OCI-LY3 (cell line): Measurements from ENCODE around the gene BCAR3.
"Not testable (repeated sequence)": the region's sequence is repeated elsewhere in the genome, so short reads cannot be mapped to it uniquely, and the experiment has no call there.

Source experiments
- CTCF ChIP-seq: fragments of 200-600, 300-600 bp; sonication (generic); IDR thresholded peaks from 2 replicates; pipeline ENCODE4 v1.5.1; 2014; ENCODE audit warnings: antibody characterized with exemption, low read length, low read depth
- EZH2phosphoT487 ChIP-seq: fragments of 200-600 bp; shearing (Covaris generic); IDR thresholded peaks from 2 replicates; pipeline ENCODE4 v1.6.1; 2018; ENCODE audit warnings: antibody characterized with exemption, mixed run types, low read depth

GRCh38 chr1:93661341-93661740 is 20.3 kb downstream of the BCAR3 start:
- TF ChIP-seq CTCF, EZH2phosphoT487: not testable (repeated sequence)
